ENCODE data around the gene ARHGAP18.

GRCh38 chr6:129684323-129684884, 25.6 kb downstream of the ARHGAP18 start:
- TF ChIP-seq CTCF (IDR thresholded peaks at IDR 0.05; ENCODE audit: low read length), result no peak
- TF ChIP-seq EZH2 (optimal IDR thresholded peaks at IDR 0.05; ENCODE audit: low read depth, low read length), result no peak
- TF ChIP-seq EZH2phosphoT487 (IDR thresholded peaks at IDR 0.05; ENCODE audit: low read length), result no peak
